ENCODE results near the gene SOAT1. TPM values are rescaled to one million over a fixed set of nuclear protein-coding genes. Genes with fewer than 3 reads are reported as not detected.

SOAT1 gene
- total and polyA plus RNA-seq, 8 donors: 2.9 to 179 (median 6.6) TPM

- WGBS, 5 donors: 6 to 9% (median 8%) methylated on average over 34 to 43 of the region's 43 CpGs
- Histone ChIP-seq H3K4me1 (peaks cover 5 to 10% (median 8%) of the 10 kb centered on the region in 4 donors), H3K4me3 (peak within 1 kb of the TSS; percentile 58 to 79 (median 66)), H3K27me3 (no peaks in the 10 kb centered on the region), H3K36me3 (no peaks in the 10 kb centered on the region), H3K9me3 (no peaks in the 10 kb centered on the region), H3K27ac (peak within 1 kb of the TSS; percentile 92 to 96 (median 93))
- DNase-seq: peak; percentile 82 to 96
- TF ChIP-seq POLR2AphosphoS5 (IDR thresholded peaks at IDR 0.05) (peak in 2 of 3 donors; percentile 60 to 77), CTCF (IDR thresholded peaks at IDR 0.05) (peak in 1 of 7 experiments; percentile 5), POLR2A (IDR thresholded peaks at IDR 0.05) (no peak), EP300 (IDR thresholded peaks at IDR 0.05) (no peak)
- intact Hi-C loops (cut with DNase I; ENCODE audit: low total_unique reads): loop anchor here (5.0 to 10.0 kb wide), 3 partner anchors 71 to 283 kb away; partner anchors contain the start of genes SOAT1 and TOR3A
Measured at GRCh38 chr1:179365342-179366092, 71.9 kb downstream of the SOAT1 start, which contains the start of gene AXDND1. Gene AXDND1, plus strand, starts transcription at chr1:179365971. Its CDS starts 539 bp downstream, at chr1:179366510.

DNA sequence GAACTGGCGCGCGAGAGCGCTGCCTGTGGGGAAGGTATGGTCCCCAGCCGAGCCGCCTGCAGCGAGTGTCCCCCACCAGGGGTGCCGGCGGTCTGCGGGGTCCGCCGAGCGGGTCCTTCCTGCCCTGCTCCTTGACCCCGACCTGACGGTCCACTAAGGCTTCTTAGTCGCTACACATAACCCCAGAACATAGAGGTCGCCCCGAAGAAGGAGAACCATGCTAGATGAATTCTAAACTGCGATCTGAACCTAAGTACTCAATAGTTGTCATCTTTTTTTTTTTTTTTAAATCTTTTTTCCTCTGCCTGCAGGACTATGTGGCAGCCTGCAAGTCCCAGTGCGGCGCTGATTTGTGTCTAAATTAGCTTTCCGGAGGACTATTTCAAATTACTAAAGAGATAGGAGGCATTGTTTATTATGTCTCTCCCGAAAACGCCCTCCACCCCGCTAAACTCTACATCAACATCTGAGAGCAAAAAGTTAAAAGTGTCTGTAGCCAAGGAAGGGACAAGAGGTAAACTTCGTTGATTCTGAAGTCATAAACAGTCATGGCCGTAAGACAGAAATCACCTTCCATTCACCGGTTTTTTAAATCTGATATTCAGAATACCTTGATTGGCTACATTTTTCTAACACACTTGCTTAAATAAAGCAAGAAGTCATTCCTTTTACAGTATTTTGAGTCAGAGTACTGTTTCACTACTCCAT lies 72.7 kb downstream of the SOAT1 start:
- Histone ChIP-seq H3K9me3 (no peaks in the 10 kb centered on the region), H3K36me3 (no peaks in the 10 kb centered on the region), H3K4me1 (peaks cover 5 to 10% (median 8%) of the 10 kb centered on the region in 4 donors), H3K4me3 (peak overlapping the region; percentile 58 to 79 (median 66)), H3K27me3 (no peaks in the 10 kb centered on the region), H3K27ac (peak overlapping the region; percentile 92 to 96 (median 93))
- WGBS, 5 donors: 1 to 4% (median 2%) methylated on average over 24 to 28 of the region's 28 CpGs
- TF ChIP-seq EP300 (IDR thresholded peaks at IDR 0.05) (no peak), CTCF (IDR thresholded peaks at IDR 0.05) (no peak), POLR2AphosphoS5 (IDR thresholded peaks at IDR 0.05) (no peak), POLR2A (IDR thresholded peaks at IDR 0.05) (no peak)
- intact Hi-C loops (cut with DNase I; ENCODE audit: low total_unique reads): loop anchor here (5.0 to 10.0 kb wide), 3 partner anchors 71 to 284 kb away; partner anchors contain the start of genes SOAT1 and TOR3A
- no peak for DNase-seq

DNA sequence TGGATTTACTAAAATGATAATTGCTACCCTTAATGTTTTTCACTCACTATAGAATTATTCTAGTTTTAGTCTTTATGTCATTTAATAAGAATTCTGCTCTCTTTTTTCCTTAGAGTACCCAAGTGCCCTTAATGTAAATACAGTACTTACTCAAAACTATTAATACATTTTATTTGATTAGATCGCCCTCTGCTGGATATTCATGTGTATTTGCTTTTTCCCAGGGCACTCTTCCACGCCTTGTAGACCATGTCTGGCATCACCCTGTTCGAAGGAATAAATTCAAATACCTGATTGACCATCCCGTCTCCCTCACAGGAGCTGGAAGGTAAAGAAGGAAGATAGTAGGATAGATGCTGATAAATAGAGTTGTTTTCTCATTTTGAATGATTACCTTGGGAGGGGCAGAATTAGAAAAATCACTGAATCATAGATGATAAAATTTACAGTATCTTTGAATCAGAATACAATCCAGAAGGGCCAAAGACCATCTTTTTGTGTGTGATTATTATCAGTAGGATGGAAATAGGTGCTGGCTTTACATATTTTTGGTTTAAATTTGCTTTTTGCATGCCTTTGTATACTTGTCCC lies 76.2 kb downstream of the SOAT1 start:
- no peak overlapping the region for H3K27ac ChIP-seq

More for the DNA sequence above, 76.2 kb downstream of the SOAT1 start:
- TF ChIP-seq POLR2A (IDR thresholded peaks at IDR 0.05) (no peak), POLR2AphosphoS5 (IDR thresholded peaks at IDR 0.05) (no peak), CTCF (IDR thresholded peaks at IDR 0.05) (peak in 5 of 7 experiments; percentile 56 to 87 (median 71))
- WGBS, 5 donors: 0 to 4% (median 1%) methylated on average over 4 of the region's 4 CpGs
- Histone ChIP-seq H3K9me3 (no peaks in the 10 kb centered on the region), H3K4me1 (peaks cover 5 to 9% (median 7%) of the 10 kb centered on the region in 4 donors), H3K27me3 (no peaks in the 10 kb centered on the region), H3K4me3 (no peak overlapping the region), H3K36me3 (no peaks in the 10 kb centered on the region)
- DNase-seq: peak in 1 of 2 donors; percentile 84
- intact Hi-C loops (cut with DNase I; ENCODE audit: low total_unique reads): loop anchor here (5.0 to 10.0 kb wide), 3 partner anchors 75 to 288 kb away; partner anchors contain the start of genes SOAT1 and TOR3A

All from stomach (tissue), 9 donors.